VCaP (cell line): ENCODE results near the gene CCM2L.

Source experiments
- H3K27ac ChIP-seq: fragments of 450-650 bp; 2 replicates; pipeline ENCODE4 v1.5.1; 2017
- CTCF ChIP-seq: fragments of 450-650 bp; conservative IDR thresholded peaks from 2 replicates; pipeline ENCODE4 v1.5.1; 2017; ENCODE audit warnings: mild to moderate bottlenecking, moderate library complexity

Gene CCM2L

GRCh38 chr20:32010101-32010500, at the start of gene CCM2L:
Gene CCM2L (plus strand): TSS chr20:32010438. CDS start chr20:32010455, 17 bp downstream.
- H3K27ac ChIP-seq, result no peak within 1 kb of the TSS
- no peak for TF ChIP-seq CTCF

GRCh38 chr20:31962761-31963160, 47.5 kb upstream of the CCM2L start:
- H3K27ac ChIP-seq, result no peak overlapping the region
- no peak for TF ChIP-seq CTCF

GRCh38 chr20:31963889-31964288, 46.3 kb upstream of the CCM2L start:
- no peak for TF ChIP-seq CTCF
- H3K27ac ChIP-seq, result no peak overlapping the region

GRCh38 chr20:31966991-31967655, 43.1 kb upstream of the CCM2L start:
- TF ChIP-seq CTCF, result no peak
- peak overlapping the region; percentile 84 for H3K27ac ChIP-seq

- no peak for TF ChIP-seq CTCF
- peak within 1 kb of the TSS; percentile 84 for H3K27ac ChIP-seq
These were observed 42.4 kb upstream of the CCM2L start, which contains the start of gene XKR7 for GRCh38 chr20:31967830-31968249. Gene XKR7 (plus strand): TSS chr20:31968151. CDS start chr20:31968176, 25 bp downstream.

- TF ChIP-seq CTCF, result no peak
- H3K27ac ChIP-seq, result peak overlapping the region; percentile 84
These were observed 41.7 kb upstream of the CCM2L start for GRCh38 chr20:31968291-31969126.

- H3K27ac ChIP-seq, result no peak overlapping the region
- no peak for TF ChIP-seq CTCF
These were observed 40.2 kb upstream of the CCM2L start for GRCh38 chr20:31969991-31970390.
